ENCODE data around the gene ENGASE. TPM values are rescaled to one million over a fixed set of nuclear protein-coding genes. Genes with fewer than 3 reads are reported as not detected.

ENGASE gene
- total and polyA plus RNA-seq, 9 of the 15 experiments (the other 6 are each of a cell fraction or from before 2014, with no cell fraction given) = 0.06 to 45.5 (median 13.9) TPM

DNA sequence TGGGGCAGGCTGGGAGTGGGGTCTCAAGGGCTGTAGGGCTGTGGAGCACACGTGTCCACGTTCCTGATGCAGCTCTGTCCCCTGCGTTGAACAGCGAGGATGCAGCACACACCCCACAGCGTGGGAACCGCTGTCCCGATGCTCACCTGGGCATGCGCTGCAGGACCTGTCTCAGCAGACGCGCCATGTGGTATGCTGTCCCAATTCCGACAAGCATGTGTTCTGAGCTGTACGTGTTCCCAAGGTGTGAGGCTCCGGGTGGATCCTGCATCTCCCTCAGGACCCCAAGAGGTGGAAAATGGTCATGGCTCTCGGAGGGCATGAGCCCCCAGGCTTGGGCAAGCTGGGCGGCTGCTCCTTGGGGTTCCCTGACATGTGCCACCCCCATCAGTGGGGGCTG lies 34.2 kb downstream of the ENGASE start:
- H4K20me1 ChIP-seq (replicated peaks; ENCODE audit: control insufficient read depth, insufficient read depth, low read length) = peaks cover 33% of the 10 kb centered on the region
- WGBS (ENCODE audit: insufficient coverage, low coverage, missing lambda C conversion rate) = 12% methylated on average over 13 of the region's 15 CpGs
- intact Hi-C loops (cut with micrococcal nuclease) = no loop called here
- no peaks in the 10 kb centered on the region for H3K79me2 ChIP-seq (ENCODE audit: control insufficient read depth, insufficient read depth, low read length)
- POLR2A ChIA-PET = interaction anchor here (0.7 to 0.9 kb wide), 2 partner anchors 31 to 247 kb away, joined by 3 read pairs; no protein-coding TSS in a partner anchor
- H3K27me3 ChIP-seq (ENCODE audit: control insufficient read depth in 2 of 2, insufficient read depth in 2 of 2, low read length in 2 of 2) = peaks cover 17 to 97% of the 10 kb centered on the region in 2 experiments
- ATAC-seq = no peak
- no peaks in the 10 kb centered on the region for H3K9me1 ChIP-seq (ENCODE audit: control insufficient read depth, insufficient read depth, low read length)
- no peaks in the 10 kb centered on the region for H3K36me3 ChIP-seq (ENCODE audit: control insufficient read depth, insufficient read depth, low read length)
- H3K27ac ChIP-seq (ENCODE audit: extremely low read depth, low read depth, low read length) = no peak overlapping the region
- no peak overlapping the region for H3K4me2 ChIP-seq (ENCODE audit: insufficient read depth, low read length)
- CTCF ChIA-PET (ENCODE audit: low intra/inter-chr PET ratio) = no interaction called here
- FAIRE-seq = no peak
- BruUV-seq (replicated peaks) = no TSS peak
- in situ Hi-C loops (cut with MboI) = no loop called here
- no peak overlapping the region for H2AFZ ChIP-seq (ENCODE audit: low read depth, low read length)
- no peak for DNase-seq (ENCODE audit: extremely low read depth in 1 of 4, low spot score in 3 of 4)
- peaks cover 0 to 17% of the 10 kb centered on the region in 2 experiments; a peak in 1 of 5 replicates for H3K4me1 ChIP-seq (replicated peaks in 1 of 2; ENCODE audit: control insufficient read depth in 2 of 2, insufficient read depth in 2 of 2, low read length in 2 of 2)
- TF ChIP-seq CBX3 (IDR thresholded peaks at IDR 0.05; ENCODE audit: borderline replicate concordance in 1 of 2, low read length in 2 of 2) = no peak
- TF ChIP-seq, protein P1, sequence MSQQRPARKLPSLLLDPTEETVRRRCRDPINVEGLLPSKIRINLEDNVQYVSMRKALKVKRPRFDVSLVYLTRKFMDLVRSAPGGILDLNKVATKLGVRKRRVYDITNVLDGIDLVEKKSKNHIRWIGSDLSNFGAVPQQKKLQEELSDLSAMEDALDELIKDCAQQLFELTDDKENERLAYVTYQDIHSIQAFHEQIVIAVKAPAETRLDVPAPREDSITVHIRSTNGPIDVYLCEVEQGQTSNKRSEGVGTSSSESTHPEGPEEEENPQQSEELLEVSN (IDR thresholded peaks at IDR 0.05; ENCODE audit: borderline replicate concordance in 1 of 2, extremely low read depth in 1 of 2, insufficient read depth in 1 of 2, insufficient read length in 1 of 2, low read depth in 1 of 2, low read length in 1 of 2, poor library complexity in 1 of 2, severe bottlenecking in 1 of 2) = peak in 1 of 2 experiments; percentile 32
- TF ChIP-seq ZNF146 (CRISPR knock-in tag; IDR thresholded peaks at IDR 0.05; ENCODE audit: unreplicated experiment) = no peak
- TF ChIP-seq ETV1 (tag; conservative IDR thresholded peaks at IDR 0.05; ENCODE audit: low read depth) = no peak
- peak; percentile 45 to 65; a peak in 3 of 4 replicates for TF ChIP-seq NRF1 (conservative IDR thresholded peaks at IDR 0.05 in 1 of 2, IDR thresholded peaks at IDR 0.05 in 1 of 2)
- TF ChIP-seq, protein P2, sequence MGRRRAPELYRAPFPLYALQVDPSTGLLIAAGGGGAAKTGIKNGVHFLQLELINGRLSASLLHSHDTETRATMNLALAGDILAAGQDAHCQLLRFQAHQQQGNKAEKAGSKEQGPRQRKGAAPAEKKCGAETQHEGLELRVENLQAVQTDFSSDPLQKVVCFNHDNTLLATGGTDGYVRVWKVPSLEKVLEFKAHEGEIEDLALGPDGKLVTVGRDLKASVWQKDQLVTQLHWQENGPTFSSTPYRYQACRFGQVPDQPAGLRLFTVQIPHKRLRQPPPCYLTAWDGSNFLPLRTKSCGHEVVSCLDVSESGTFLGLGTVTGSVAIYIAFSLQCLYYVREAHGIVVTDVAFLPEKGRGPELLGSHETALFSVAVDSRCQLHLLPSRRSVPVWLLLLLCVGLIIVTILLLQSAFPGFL (CRISPR knock-in tag; IDR thresholded peaks at IDR 0.05) = no peak
- no peaks in the 10 kb centered on the region for H3K9me3 ChIP-seq (replicated peaks; ENCODE audit: control insufficient read depth, insufficient read depth, low read depth, low read length)
- H3K4me3 ChIP-seq = no peak overlapping the region
- no peak overlapping the region; a peak in 1 of 4 replicates for H3K9ac ChIP-seq (ENCODE audit: insufficient read depth in 1 of 2, low read depth in 2 of 2, low read length in 2 of 2)
